ENCODE data around the gene BCOR.

DNA sequence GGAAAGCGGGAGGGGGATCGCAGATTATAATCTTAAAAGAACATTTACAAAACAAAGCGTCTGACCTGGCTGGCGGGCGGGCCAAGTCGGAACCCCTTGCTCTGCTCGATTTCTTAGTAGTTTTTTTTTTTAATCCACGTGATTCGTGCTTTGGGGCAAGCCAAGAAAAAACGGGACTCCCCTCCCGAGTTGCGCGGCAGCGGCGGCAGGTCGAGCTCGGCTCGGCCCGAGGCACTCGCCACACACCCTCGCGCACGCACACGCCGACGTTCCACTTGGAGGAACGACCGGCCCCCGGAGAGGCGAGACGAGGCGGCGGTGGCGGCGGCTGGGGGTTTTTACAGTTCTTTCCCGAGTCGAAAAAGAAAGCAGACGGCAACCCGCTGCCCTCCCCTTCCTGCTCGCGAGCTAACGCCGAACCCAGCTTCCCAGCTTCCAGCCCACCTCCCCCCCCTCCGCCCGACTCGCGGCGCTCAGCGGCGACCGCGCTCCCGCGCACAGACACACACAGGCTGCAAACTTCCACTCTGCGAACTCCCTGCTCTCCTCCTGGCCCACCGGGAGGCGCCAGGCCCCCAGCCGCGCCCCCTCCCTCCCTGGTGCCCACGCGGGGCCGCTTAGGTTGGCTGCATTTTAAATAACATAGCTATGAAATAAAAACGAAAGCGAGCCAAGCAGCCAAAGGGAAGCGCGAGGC, 1.2 kb downstream of the BCOR start:
- TF ChIP-seq, protein P1, sequence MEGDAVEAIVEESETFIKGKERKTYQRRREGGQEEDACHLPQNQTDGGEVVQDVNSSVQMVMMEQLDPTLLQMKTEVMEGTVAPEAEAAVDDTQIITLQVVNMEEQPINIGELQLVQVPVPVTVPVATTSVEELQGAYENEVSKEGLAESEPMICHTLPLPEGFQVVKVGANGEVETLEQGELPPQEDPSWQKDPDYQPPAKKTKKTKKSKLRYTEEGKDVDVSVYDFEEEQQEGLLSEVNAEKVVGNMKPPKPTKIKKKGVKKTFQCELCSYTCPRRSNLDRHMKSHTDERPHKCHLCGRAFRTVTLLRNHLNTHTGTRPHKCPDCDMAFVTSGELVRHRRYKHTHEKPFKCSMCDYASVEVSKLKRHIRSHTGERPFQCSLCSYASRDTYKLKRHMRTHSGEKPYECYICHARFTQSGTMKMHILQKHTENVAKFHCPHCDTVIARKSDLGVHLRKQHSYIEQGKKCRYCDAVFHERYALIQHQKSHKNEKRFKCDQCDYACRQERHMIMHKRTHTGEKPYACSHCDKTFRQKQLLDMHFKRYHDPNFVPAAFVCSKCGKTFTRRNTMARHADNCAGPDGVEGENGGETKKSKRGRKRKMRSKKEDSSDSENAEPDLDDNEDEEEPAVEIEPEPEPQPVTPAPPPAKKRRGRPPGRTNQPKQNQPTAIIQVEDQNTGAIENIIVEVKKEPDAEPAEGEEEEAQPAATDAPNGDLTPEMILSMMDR (conservative IDR thresholded peaks at IDR 0.05 in 1 of 2, IDR thresholded peaks at IDR 0.05 in 1 of 2; ENCODE audit: low read depth in 1 of 2, low read length in 2 of 2) = no peak
- no peak for TF ChIP-seq EZH2 (IDR thresholded peaks at IDR 0.05; ENCODE audit: low read length, missing control alignments)

Data from fibroblast of lung (primary cell).